ENCODE measurements around the gene TNIK. TPM values are rescaled to one million over a fixed set of nuclear protein-coding genes. Genes with fewer than 3 reads are reported as not detected.

TNIK gene
- total RNA-seq, 1 donor from 2014 or later: 15.5 TPM

DNA sequence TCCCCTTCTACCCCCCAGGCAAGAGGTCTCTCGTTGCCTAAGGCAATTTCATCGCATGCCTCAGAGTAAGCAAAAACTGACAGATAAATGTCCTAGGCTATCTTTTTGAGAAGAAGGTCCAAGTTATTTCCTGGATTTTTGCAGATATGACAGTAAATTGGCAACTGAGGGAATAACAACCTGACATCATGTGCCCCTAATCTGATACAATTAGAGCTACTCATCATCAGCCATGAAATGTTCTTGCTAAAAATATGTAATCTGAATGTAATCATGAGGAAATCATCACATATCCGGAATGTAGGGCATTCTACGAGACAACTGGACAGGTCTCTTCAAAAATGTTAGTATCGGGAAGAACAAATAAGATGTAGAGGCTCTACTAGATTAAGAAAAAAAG lies 44.1 kb downstream of the TNIK start:
- DNase-seq (ENCODE audit: extremely low spot score, unreplicated experiment): no peak
- TF ChIP-seq, protein P1, sequence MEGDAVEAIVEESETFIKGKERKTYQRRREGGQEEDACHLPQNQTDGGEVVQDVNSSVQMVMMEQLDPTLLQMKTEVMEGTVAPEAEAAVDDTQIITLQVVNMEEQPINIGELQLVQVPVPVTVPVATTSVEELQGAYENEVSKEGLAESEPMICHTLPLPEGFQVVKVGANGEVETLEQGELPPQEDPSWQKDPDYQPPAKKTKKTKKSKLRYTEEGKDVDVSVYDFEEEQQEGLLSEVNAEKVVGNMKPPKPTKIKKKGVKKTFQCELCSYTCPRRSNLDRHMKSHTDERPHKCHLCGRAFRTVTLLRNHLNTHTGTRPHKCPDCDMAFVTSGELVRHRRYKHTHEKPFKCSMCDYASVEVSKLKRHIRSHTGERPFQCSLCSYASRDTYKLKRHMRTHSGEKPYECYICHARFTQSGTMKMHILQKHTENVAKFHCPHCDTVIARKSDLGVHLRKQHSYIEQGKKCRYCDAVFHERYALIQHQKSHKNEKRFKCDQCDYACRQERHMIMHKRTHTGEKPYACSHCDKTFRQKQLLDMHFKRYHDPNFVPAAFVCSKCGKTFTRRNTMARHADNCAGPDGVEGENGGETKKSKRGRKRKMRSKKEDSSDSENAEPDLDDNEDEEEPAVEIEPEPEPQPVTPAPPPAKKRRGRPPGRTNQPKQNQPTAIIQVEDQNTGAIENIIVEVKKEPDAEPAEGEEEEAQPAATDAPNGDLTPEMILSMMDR (IDR thresholded peaks at IDR 0.05): no peak
- no peaks in the 10 kb centered on the region for H3K9me3 Mint-ChIP-seq (ENCODE audit: unreplicated experiment)
- peaks cover 21% of the 10 kb centered on the region for H3K4me1 Mint-ChIP-seq (ENCODE audit: unreplicated experiment)
- H3K4me3 Mint-ChIP-seq (ENCODE audit: unreplicated experiment): no peak overlapping the region
- H3K27me3 Mint-ChIP-seq (ENCODE audit: unreplicated experiment): no peaks in the 10 kb centered on the region
- no peak overlapping the region for H3K27ac Mint-ChIP-seq (ENCODE audit: unreplicated experiment)
- no peaks in the 10 kb centered on the region for H3K36me3 Mint-ChIP-seq (ENCODE audit: unreplicated experiment)

DNA sequence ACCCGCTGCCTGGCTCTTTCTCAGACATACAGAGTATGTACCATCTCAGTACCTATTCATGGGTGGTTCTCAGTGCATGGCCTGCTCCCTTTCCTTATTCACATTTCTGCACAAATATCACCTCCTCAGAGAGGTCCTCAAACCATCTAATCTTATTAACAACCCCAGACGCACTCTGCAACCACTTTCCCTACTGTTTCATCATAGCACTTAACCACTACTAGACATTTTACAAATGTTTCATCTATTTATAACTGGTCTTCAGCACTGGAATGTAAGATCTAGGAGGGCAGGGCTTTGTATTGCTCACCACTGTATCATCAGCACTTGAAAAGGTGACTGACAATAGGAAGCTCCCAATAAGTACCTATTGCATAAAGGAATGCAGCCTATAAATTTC lies 45.1 kb downstream of the TNIK start:
- TF ChIP-seq, protein P1 (IDR thresholded peaks at IDR 0.05): no peak
- Mint-ChIP-seq H3K27ac (ENCODE audit: unreplicated experiment) (no peak overlapping the region), H3K4me3 (ENCODE audit: unreplicated experiment) (no peak overlapping the region), H3K9me3 (ENCODE audit: unreplicated experiment) (no peaks in the 10 kb centered on the region), H3K27me3 (ENCODE audit: unreplicated experiment) (no peaks in the 10 kb centered on the region), H3K4me1 (ENCODE audit: unreplicated experiment) (peaks cover 16% of the 10 kb centered on the region), H3K36me3 (ENCODE audit: unreplicated experiment) (no peaks in the 10 kb centered on the region)
- DNase-seq (ENCODE audit: extremely low spot score, unreplicated experiment): no peak

DNA sequence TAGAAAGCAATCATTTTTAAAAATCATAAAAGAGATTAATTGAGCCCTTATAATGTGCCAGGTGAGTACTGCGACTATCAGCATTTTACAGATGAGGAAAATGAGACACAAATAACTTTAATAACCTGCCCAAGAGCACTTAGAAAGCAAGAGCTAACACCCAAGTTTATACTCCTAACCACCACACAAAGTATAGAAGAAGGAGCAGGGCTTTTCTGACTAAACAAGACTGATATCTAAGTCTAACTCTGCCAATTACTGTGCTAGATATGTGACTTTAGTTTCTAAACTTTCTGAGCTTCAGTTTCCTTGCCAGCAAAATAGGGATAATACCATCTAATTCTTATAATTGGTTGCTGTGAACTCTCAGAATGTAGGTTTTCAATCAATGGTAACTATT lies 47.7 kb downstream of the TNIK start:
- peaks cover 2% of the 10 kb centered on the region for H3K36me3 Mint-ChIP-seq (ENCODE audit: unreplicated experiment)
- H3K9me3 Mint-ChIP-seq (ENCODE audit: unreplicated experiment): no peaks in the 10 kb centered on the region
- no peak overlapping the region for H3K4me3 Mint-ChIP-seq (ENCODE audit: unreplicated experiment)
- no peaks in the 10 kb centered on the region for H3K27me3 Mint-ChIP-seq (ENCODE audit: unreplicated experiment)
- H3K27ac Mint-ChIP-seq (ENCODE audit: unreplicated experiment): no peak overlapping the region
- peaks cover 12% of the 10 kb centered on the region for H3K4me1 Mint-ChIP-seq (ENCODE audit: unreplicated experiment)
- TF ChIP-seq, protein P1 (IDR thresholded peaks at IDR 0.05): no peak
- no peak for DNase-seq (ENCODE audit: extremely low spot score, unreplicated experiment)

DNA sequence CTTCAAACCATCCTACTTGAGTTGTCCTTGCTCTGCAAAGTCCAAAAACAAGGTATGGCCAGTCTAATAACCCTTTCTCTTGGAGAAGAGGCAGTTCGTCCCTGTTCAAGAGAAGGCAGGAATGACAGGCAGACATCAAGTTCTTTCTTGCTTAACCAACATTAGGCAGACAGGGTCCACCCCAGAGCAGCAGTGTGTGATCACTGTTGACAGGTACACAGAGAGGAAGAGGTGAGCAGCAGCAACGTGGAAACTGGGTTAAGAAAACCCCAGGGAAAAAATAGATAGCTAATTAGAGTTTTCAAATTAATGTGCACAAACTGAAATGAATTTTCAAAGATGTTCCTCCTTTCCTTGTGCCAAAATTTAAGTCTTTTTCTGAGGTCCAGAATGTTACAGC lies 48.2 kb downstream of the TNIK start:
- Mint-ChIP-seq H3K27me3 (ENCODE audit: unreplicated experiment) (no peaks in the 10 kb centered on the region), H3K36me3 (ENCODE audit: unreplicated experiment) (peaks cover 2% of the 10 kb centered on the region), H3K4me1 (ENCODE audit: unreplicated experiment) (peaks cover 13% of the 10 kb centered on the region), H3K27ac (ENCODE audit: unreplicated experiment) (no peak overlapping the region), H3K9me3 (ENCODE audit: unreplicated experiment) (no peaks in the 10 kb centered on the region), H3K4me3 (ENCODE audit: unreplicated experiment) (no peak overlapping the region)
- TF ChIP-seq, protein P1 (IDR thresholded peaks at IDR 0.05): no peak
- DNase-seq (ENCODE audit: extremely low spot score, unreplicated experiment): no peak

DNA sequence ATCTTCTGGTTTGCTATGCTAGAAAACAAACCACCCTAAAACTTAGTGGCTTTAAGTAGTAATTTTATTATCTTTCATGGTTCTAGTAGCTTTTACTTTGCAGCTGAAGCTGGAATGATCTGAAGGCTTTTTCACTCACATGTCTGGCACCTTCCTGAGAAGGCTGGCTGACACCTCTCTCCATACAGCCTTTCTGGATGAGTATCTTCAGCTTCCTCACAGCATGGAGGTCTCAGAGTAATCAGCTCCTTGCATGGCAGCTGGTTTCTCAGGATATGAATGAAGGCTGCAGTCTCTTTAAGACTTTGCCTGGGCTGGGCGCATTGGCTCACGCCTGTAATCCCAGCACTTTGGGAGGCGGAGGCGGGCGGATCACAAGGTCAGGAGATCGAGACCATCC lies 50.0 kb downstream of the TNIK start:
- Mint-ChIP-seq H3K4me3 (ENCODE audit: unreplicated experiment) (no peak overlapping the region), H3K4me1 (ENCODE audit: unreplicated experiment) (peaks cover 7% of the 10 kb centered on the region), H3K27ac (ENCODE audit: unreplicated experiment) (no peak overlapping the region), H3K36me3 (ENCODE audit: unreplicated experiment) (peaks cover 2% of the 10 kb centered on the region), H3K27me3 (ENCODE audit: unreplicated experiment) (no peaks in the 10 kb centered on the region), H3K9me3 (ENCODE audit: unreplicated experiment) (no peaks in the 10 kb centered on the region)
- TF ChIP-seq, protein P1 (IDR thresholded peaks at IDR 0.05): no peak
- DNase-seq (ENCODE audit: extremely low spot score, unreplicated experiment): no peak
